ENCODE measurements around the gene SBNO1.
"Not testable (repeated sequence)": the region's sequence is repeated elsewhere in the genome, so short reads cannot be mapped to it uniquely, and the experiment has no call there.

SBNO1 gene

DNA sequence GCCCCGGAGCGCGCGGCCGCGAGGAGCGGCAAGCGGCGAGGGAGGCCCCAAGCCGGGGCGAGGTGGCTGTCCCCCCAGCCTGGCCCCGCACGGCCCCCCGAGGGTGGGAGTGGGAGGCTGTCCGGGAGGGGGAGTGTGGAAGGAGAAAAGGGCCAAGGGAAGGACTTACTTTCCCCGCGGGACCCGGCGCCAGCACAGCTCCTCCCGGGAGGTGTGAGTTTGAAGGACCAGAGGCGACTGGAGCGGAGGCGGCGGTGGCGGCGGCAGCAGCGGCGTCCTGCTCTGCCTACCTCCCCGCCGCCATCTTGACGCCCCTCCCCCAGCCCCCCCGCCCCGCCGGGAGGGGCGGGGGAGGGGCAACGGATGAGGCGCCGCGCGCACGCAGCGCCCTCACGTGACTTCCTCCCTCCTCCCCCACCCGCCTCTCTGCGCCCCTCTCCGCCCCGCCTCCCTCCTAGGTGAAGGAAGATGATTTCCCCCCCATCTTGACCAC lies at the start of gene SBNO1:
TSS of gene SBNO1 (minus strand) at position 316 of the 493 bp plus-strand sequence. CDS start 14,406 bp downstream, outside the sequence.
- DNase-seq (ENCODE audit: low read depth in 3 of 3) = peak; percentile 79 to 96 (median 79)

- DNase-seq (ENCODE audit: low read depth in 3 of 3) = no peak
These were observed 45.4 kb upstream of the SBNO1 start for GRCh38 chr12:123410041-123410412.

- not testable (repeated sequence) for DNase-seq (ENCODE audit: low read depth in 3 of 3)
These were observed 44.8 kb upstream of the SBNO1 start for GRCh38 chr12:123409284-123410040.

- DNase-seq (ENCODE audit: low read depth in 3 of 3) = not testable (repeated sequence)
These were observed 44.0 kb upstream of the SBNO1 start for GRCh38 chr12:123408619-123409018.

GRCh38 chr12:123407934-123408333 lies 43.3 kb upstream of the SBNO1 start:
- not testable (repeated sequence) for DNase-seq (ENCODE audit: low read depth in 3 of 3)

DNA sequence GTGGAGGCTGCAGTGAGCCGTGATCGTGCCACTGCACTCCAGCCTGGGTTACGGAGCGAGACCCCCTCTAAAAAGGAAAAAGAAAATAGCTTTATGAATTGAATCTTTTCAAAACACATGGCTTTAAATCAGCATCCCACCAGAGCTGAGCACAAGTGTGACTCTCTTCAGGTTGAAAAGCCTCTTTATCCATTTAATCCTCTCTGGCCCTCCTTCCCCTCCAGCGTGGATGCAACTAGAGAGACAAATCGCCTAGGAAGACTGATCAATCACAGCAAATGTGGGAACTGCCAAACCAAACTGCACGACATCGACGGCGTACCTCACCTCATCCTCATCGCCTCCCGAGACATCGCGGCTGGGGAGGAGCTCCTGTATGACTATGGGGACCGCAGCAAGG lies 42.6 kb upstream of the SBNO1 start:
- DNase-seq (ENCODE audit: low read depth in 3 of 3) = not testable (repeated sequence)

- DNase-seq (ENCODE audit: low read depth in 3 of 3) = no peak
These were observed 39.9 kb upstream of the SBNO1 start for GRCh38 chr12:123404581-123404980.

DNA sequence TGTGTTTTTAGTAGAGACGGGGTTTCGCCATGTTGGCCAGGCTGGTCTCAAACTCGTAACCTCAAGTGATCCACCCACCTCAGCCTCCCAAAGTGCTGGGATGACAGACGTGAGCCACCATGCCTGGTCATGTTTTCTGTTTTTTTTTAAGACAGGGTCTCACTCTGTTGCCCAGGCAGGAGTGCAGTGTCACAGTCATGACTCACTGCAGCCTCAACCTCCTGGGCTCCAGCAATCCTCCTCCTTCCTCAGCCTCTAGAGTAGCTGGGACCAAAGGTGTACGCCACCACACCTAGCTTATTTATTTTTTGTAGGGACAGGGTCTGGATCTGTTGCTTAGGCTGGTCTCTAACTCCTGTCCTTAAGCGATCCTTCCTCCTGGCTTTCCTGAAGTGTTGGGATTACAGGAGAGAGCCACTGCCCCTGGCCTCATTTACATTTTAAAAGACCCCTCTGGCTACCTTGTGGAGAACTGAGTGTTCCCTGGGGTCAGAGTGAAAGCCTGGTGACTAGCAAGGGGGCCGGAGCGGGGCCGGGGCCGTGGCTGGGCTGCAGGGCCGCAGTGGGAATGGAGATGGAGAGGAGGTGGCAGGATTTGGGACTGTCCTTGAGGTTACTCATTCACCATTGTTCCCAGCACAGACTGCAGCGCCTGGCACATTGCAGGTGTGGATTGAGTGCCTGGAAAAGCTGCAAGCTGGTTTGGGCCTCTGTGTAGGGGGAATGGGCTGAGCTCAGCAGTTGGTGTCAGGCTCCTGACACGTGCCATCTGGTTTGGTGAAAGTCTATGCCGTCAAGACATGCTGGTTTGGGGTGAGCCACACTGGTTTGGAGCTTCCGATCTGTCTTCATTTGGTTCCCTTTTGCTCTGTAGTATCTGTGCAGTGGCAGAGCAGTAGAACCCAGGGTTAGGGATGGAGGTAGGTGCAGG lies 37.4 kb upstream of the SBNO1 start:
- no peak for DNase-seq (ENCODE audit: low read depth in 3 of 3)

GRCh38 chr12:123399255-123399617 lies 34.6 kb upstream of the SBNO1 start:
- DNase-seq (ENCODE audit: low read depth in 3 of 3) = no peak

DNA sequence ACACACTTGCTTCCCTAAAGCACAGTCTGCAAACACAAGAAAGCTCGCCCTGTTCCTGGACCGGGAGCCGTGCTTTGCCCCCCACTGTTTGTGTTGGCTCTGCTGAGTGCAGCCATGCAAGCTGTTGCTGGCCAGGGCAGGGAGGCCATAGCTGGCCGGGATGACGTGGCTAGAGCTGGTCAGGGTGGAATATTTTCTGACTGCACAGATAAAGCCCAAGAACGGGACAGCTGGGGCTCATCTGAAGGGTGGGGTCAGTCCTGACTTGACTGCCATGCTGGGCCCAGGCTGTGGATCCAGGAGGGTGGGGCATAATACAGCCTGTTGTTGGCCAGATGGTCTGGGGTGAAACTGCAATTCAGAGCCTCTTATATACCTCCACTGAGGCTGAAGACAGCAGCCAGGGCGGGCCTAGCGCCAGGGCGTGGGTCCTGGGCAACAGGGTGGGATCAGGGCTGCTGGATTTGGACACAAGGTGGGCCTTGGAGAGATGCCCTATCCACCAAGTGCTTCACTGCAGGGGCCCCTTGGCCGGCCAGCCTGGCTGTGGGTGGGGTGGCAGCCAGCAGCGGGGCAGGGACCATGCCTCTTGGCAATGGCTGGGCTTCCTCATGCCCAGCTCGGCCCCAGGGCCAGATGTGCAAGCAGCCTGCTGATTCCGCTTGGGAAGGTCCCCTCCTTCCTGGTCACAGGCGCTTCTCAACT lies 34.1 kb upstream of the SBNO1 start:
- no peak for DNase-seq (ENCODE audit: low read depth in 3 of 3)

DNA sequence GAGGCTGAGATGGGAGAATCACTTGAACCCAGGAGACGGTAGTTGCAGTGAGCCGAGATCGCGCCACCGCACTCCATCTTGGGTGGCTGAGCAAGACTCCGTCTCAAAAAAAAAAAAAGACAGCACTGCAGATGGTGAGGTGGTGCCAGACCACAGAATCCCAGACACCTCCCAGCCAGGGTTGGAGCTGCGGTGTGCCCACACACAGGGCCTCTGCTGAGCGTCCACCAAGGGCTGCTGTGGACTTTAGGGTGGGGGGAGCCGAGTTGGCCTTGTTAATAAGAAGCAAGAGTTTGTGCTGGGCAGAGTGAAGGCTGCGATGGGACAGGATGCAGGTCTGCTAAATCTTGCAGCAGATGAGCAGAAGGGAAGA lies 33.5 kb upstream of the SBNO1 start:
- DNase-seq (ENCODE audit: low read depth in 3 of 3) = no peak

- no peak for DNase-seq (ENCODE audit: low read depth in 3 of 3)
These were observed 32.8 kb upstream of the SBNO1 start for GRCh38 chr12:123397400-123397799.

DNA sequence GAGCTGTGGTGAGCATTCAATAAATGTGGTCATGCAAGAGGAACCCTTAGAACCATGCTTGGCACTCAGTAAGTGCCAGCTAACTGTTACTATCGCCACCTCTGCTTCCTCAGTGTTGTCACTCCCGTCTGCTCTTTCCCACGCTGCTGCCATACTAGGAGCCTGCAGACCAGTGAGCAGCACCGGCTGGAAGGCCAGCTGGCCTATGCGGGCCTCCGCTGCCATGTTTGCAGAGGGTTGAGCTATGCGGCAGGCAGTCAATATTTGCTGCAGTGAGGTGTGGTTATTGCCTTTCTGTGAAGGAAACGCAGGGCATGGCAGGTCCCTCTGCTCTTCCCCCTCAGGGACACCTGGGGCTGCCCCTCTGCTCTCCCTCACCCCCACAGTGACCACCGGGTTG lies 32.3 kb upstream of the SBNO1 start:
- no peak for DNase-seq (ENCODE audit: low read depth in 3 of 3)

- no peak for DNase-seq (ENCODE audit: low read depth in 3 of 3)
These were observed 31.9 kb upstream of the SBNO1 start for GRCh38 chr12:123396543-123396942.

GRCh38 chr12:123395236-123395635 lies 30.6 kb upstream of the SBNO1 start:
- no peak for DNase-seq (ENCODE audit: low read depth in 3 of 3)

- no peak for DNase-seq (ENCODE audit: low read depth in 3 of 3)
These were observed 29.1 kb upstream of the SBNO1 start for GRCh38 chr12:123393747-123394146.

GRCh38 chr12:123391546-123392343 lies 27.1 kb upstream of the SBNO1 start:
- no peak for DNase-seq (ENCODE audit: low read depth in 3 of 3)

GRCh38 chr12:123390498-123391426 lies 26.1 kb upstream of the SBNO1 start:
- no peak for DNase-seq (ENCODE audit: low read depth in 3 of 3)

- DNase-seq (ENCODE audit: low read depth in 3 of 3) = peak in 1 of 3 donors; percentile 18
These were observed 25.1 kb upstream of the SBNO1 start for GRCh38 chr12:123389560-123390351.
